Measurements from ENCODE around the gene SULT1A2. TPM values are rescaled to one million over a fixed set of nuclear protein-coding genes. Genes with fewer than 3 reads are reported as not detected.

SULT1A2 gene
- total RNA-seq, 4 donors from 2014 or later = 0.79 to 5.0 (median 2.4) TPM

GRCh38 chr16:28544998-28545397 is 51.9 kb downstream of the SULT1A2 start:
- no peak for TF ChIP-seq CTCF (IDR thresholded peaks at IDR 0.05)
- ATAC-seq (ENCODE audit: low FRiP score) (no peak), DNase-seq (ENCODE audit: low spot score) (no peak)

- no peak for TF ChIP-seq CTCF (IDR thresholded peaks at IDR 0.05)
- DNase-seq (ENCODE audit: low spot score) (no peak), ATAC-seq (ENCODE audit: low FRiP score) (no peak)
Observed at GRCh38 chr16:28543072-28543471, 53.8 kb downstream of the SULT1A2 start.

GRCh38 chr16:28542646-28543045 is 54.2 kb downstream of the SULT1A2 start:
- DNase-seq (ENCODE audit: low spot score) (no peak), ATAC-seq (ENCODE audit: low FRiP score) (no peak)
- TF ChIP-seq CTCF (IDR thresholded peaks at IDR 0.05) = no peak

Other genes starting within 250 kb of the SULT1A2 start
- gene NPIPB6, start 233.5 kb downstream of the SULT1A2 start, total RNA-seq = 1 to 10 TPM in 3 of 4 donors, not detected in 1; 2.7 to 3.1 (median 3.1) TPM
- gene EIF3CL, start 193.2 kb downstream of the SULT1A2 start, total RNA-seq = 100 to 1,000 TPM; 135 to 173 (median 155) TPM
- not detected for gene NPIPB7, start 124.7 kb downstream of the SULT1A2 start, total RNA-seq
- gene CLN3, start 105.0 kb downstream of the SULT1A2 start, total RNA-seq = 10 to 100 TPM; 20.1 to 28.9 (median 24.9) TPM
- gene APOBR, start 102.4 kb downstream of the SULT1A2 start, total RNA-seq = 10 to 100 TPM in 2 of 4 donors, 1 to 10 TPM in 2; 1.5 to 15.6 (median 7.6) TPM
- gene IL27, start 90.2 kb downstream of the SULT1A2 start, total RNA-seq = under 1 TPM in 1 of 4 donors, not detected in 3; 0.48 TPM
- 10 to 100 TPM; 20.2 to 56.4 (median 40.1) TPM for gene NUPR1, start 58.1 kb downstream of the SULT1A2 start, total RNA-seq
- gene SGF29, start 43.1 kb downstream of the SULT1A2 start, total RNA-seq = 10 to 100 TPM; 18.0 to 22.6 (median 19.1) TPM
- gene SULT1A1, start 13.0 kb upstream of the SULT1A2 start, total RNA-seq = 10 to 100 TPM; 44.1 to 80.8 (median 56.7) TPM
- not detected for gene NPIPB8, start 41.0 kb upstream of the SULT1A2 start, total RNA-seq
- 100 to 1,000 TPM; 125 to 198 (median 183) TPM for gene EIF3C, start 114.4 kb upstream of the SULT1A2 start, total RNA-seq
- gene NPIPB9, start 154.7 kb upstream of the SULT1A2 start, total RNA-seq = 10 to 100 TPM in 2 of 4 donors, 1 to 10 TPM in 2; 3.2 to 18.4 (median 7.3) TPM
- 10 to 100 TPM; 34.4 to 83.3 (median 59.5) TPM for gene ATXN2L, start 225.9 kb upstream of the SULT1A2 start, total RNA-seq
- 100 to 1,000 TPM in 2 of 4 donors, 10 to 100 TPM in 2; 93.2 to 133 (median 103) TPM for gene TUFM, start 249.3 kb upstream of the SULT1A2 start, total RNA-seq